Stimulated activated CD4-positive, alpha-beta T cell treated with anti-CD3 and anti-CD28 coated beads, Interleukin-2, amount 100 ng/mL, for 4 hours (primary cell): ENCODE results near the gene ATP8B4.

Source experiments
- DNase-seq: peaks from one replicate; pipeline ENCODE4 v3.0.0-alpha.2; 2020; ENCODE audit warnings: low read depth

ATP8B4 gene

DNA sequence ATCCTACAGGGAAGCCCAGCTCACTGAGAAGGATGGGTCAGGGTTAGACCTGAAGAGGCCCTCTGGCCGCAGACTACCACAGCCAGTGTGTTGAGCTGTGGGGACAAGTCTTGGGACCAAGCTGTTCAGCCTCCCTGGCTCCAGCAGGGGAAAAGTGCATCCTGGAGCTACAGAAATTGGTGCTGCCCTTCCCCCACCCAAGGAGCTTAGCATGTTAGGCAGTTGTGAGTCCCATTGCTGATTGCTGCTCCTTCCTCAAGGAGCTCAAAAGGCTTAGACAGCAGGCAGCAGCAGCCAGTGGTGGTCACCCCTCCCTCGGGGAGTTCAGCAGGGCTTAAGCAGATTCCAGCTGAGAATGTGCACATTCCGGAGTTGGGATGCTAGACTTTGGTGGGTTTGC, 165.6 kb downstream of the ATP8B4 start:
- DNase-seq, result no peak

DNA sequence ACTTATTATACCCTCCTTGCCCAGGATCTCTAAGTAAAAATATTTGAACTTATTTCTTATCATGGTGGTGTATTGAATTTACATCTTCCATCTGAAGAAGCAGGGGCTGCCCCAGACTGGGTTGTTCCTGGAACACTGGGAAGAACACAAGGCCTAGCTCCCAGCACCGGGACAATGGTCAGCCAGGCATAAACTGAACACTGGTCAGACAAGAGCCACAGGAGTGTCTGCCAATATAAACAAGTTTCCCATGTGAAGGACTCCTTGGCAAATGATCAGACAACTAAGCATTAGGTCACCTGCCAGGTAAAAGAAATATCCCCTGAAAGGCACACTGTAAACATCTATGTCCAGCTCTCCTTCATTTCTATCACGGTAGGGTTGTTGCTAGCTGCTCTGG, 172.4 kb downstream of the ATP8B4 start:
- no peak for DNase-seq

DNA sequence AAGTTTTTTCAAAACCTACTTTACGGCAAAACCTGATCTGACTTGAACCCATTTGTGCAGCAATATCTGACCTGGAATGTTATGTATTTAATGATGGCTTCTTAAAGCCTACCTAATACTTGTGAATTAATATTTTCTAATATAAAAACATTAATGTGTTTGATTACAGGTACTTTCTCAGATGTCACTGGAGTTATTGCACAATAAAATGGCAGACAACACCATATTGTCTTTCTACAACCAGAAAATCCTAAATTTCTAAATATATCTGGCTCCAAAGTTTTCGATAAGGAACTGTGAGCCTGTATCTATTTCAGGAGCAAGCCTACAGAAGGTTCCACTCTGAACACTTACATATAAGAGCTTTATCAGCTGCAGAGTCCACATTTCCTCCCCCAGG, 184.5 kb downstream of the ATP8B4 start:
- no peak for DNase-seq

DNA sequence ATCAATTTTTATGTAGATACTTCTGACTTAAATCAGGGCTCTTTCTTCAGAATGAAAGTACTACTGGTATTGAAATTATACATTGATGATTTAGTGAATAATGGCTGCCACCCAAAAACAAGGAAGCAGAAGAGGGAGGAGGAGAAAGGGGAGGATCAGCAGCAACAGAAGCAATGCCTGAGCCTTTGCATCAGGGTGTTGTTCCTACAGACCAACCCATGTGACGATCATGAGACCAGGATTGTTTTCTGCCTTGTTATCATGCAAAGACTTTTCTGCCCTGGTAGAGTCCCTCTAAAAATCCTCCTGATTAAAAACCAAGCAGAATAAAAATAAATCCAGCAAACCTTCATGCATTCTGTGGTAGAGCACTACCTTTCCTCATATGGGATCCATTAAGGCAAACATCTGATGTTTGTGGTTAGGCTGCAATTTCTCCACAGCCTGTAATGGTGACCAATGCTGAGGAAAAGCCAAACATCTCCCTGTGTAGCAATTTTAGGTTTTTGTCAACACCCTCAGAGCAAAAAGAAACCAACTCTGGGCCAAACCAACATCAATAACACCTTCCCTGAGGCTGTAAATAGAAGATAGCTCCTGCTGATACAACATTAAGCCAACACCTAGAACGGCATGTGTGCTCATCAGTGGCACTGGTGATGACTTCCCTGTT, 191.7 kb downstream of the ATP8B4 start:
- no peak for DNase-seq

DNA sequence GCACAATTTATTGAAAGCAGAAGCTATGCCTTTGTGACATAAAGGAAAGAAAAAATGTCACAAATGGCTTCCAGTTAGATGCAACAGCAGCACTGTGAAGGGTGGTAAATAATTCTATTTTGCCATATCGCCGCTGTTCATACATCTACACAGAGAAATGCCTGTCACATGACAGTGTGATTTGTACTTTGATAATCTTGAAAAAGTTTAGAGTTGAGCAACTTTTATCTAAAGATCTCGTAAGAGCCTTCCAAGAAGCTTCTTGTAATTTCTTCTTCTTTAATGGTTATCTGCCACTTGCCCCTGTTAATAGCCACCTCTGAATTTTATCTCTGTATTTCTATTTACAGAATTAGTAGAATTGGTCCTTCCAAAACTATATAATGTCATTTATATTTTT, 192.3 kb downstream of the ATP8B4 start:
- DNase-seq, result no peak

DNA sequence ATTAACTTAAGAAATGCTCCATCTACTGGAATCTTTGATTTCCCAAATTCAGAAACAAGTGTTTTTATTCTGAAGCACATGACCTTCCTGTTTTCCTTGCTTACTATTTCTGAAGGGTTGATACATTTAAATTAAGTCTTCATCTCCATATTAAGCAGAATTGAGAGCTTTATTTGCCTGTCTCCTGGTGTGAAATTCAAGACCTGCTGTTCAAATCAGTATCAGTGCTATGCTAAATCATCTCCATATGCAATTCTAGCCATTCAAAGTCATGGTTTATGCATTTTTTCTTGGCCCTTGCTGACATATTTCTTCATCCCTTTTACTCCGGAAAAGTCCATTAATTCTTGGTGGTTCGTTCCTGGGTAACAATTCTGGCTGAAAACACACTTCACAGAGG, 195.4 kb downstream of the ATP8B4 start:
- DNase-seq, result no peak

DNA sequence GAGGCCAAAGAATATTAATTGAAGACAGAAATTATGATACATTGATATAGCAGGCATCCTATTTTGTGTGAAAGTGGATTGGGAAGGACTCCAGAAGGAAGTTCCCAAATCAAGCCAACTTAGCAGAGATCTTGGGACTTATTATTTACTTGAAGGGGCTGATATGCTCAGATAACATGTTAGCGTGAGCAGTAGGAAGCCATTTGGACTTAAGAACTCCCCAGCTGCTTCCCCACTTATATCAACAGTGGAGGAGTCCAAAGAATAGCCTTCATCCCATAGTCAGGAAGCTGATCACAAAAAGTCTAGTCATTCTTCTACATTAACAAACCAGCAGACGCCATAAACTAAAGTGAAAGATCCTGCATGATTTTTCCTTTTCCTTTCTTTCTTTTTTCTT, 200.0 kb downstream of the ATP8B4 start:
- no peak for DNase-seq

DNA sequence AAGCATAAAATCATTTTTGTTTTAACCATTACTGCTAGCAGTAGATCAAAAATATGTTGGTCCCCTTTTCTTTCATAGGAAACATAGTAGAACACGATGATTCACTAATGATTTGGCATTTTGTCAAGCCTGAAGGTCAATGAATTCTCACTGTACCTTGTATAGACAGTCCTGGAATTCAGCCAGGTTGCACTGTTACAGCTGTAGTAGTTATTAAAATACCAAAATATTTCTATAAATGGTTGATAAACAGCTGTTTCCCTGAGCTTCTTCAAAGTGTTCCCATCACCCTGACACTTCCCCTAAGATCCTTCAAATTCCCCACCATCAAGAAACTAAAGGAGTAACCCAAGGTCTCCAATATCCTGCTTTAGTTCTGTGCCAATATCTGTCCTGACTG, 200.9 kb downstream of the ATP8B4 start:
- DNase-seq, result no peak

DNA sequence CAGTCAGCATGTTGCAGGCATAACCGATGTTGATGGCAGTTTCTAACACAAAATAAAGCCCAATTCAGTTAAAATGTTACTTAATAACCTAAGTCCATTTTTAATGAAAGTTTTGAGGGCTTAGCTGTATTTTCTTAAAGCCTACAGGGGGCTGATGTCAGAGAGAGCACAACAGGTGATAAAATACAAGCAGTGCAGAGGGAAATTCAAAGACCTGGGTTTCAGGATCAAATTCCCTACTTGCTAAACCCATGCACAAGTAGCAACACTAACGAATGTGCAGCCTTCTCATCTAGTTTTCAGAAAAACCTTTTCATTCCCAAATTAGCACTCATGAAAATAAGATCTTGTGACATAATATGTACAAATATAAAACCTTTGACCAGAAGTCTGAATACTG, 202.0 kb downstream of the ATP8B4 start:
- no peak for DNase-seq

DNA sequence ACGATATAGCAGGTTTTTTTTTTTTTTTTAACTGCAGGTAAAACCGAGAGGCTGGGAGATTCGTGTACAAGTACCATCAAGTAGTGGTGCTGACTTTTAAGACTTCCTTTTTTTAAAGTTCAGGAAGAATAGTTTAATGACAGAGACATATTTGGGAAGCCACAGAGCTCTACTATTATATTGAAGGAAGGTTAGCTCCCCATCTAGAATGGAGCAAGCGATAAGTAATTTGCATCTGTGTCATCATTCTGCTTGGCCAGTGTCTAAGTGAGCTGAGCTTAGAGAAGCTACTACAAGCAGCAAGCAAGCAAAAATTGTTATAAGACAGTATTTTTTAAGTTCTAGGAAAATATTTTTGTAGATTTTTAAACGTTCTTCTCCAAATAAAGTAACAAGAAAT, 203.2 kb downstream of the ATP8B4 start:
- no peak for DNase-seq

DNA sequence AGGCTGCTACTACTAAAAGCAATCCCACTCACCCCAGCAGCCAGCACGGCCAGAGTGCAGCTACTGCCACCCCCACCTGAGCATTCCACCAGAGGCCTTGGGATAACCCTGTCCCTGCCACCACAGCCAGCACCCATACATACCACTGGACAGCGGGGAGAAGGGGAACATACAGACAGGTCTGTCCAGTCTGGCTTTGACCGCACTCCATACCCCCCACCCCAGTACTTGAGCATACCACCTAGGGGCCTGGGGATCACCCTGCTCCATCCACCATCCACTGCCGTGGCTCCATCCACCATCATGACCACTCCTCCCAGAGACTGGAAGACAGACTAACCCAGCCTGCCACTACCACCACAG, 210.1 kb downstream of the ATP8B4 start:
- no peak for DNase-seq

DNA sequence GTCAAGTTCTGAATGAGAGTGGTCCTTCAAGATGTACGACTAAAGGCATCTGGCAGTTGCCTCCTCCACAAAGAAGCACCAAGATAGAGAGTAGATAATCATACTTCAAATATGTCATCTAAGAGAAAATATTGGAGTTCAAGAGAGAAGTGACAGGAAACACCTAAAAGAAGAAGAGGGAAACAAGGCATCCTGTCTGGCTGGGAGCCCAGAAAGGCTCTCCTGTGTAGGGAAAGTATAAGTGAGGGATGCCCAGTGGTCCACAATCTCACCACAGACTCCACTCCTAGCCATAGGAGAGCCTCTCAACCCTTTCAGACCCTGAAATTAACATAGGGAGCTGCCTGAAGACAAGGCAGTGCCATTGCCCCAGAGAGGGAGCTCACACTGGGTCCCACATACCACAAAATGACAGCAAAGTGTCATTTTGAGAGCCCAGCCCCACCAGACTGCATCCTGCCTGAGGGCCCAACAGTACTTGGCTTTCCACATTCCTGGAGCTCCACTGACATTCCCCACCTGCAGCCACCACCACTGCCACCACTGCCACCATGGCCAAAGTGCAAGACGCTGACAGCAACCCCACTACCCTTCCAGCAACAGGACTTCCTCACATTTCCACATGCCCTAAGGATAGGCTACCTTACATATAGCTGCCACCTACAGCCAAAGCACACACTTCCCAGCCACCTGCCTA, 210.6 kb downstream of the ATP8B4 start:
- no peak for DNase-seq

DNA sequence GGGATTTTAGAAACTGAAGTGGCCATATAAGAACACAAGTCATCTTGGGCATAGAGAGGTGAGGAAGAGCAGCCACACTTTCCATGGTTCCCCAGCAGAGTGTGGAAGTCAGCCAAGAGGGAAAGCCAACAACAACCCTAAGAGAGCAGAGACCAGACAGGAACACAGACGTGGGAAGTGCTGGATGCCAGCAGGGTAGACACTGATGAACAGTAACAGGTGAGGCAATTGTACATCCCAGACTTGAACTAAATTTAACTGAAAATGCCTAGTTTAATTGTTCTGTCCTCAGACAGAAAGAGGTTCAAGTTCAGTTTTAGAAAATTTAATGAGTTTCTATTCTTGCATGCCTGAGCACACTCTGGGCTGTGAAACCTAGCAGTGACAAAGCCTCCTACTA, 212.1 kb downstream of the ATP8B4 start:
- DNase-seq, result no peak

DNA sequence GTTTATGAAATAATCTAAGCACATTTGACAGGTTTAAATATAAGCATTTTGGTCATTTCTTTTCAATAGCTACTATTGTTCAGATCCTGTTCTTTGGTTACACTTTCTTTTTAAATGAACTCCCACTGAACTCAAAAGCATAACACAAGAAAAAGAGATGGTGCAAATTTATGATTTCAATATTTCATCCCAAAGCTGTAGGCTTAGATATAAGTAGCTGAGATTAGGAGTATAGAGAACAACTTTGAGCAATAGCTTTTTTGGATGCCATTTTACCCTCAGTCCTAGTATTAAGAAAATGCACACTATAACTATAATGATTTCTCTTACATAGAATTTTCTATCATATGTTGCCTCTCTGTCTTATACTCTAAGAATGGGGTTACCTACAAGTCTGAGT, 213.8 kb downstream of the ATP8B4 start:
- DNase-seq, result no peak

DNA sequence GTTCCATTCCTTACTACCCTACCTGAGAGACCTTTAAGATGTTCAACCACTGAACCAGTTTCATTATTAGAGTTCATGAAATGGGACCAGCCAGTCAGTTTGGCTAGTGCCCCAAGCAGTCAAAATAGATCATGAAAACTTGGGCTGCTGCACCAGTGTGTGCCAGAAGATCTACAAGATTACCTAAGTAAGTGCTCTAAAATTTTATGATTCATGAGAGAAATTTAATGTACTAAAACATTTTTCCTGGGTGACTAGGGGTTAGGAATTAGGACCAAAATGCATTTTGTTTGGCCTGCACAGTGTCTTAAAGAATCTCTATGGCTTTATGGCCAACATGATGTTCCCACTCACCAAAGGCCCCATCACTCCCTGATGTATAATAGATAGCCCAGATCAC, 214.7 kb downstream of the ATP8B4 start:
- no peak for DNase-seq

DNA sequence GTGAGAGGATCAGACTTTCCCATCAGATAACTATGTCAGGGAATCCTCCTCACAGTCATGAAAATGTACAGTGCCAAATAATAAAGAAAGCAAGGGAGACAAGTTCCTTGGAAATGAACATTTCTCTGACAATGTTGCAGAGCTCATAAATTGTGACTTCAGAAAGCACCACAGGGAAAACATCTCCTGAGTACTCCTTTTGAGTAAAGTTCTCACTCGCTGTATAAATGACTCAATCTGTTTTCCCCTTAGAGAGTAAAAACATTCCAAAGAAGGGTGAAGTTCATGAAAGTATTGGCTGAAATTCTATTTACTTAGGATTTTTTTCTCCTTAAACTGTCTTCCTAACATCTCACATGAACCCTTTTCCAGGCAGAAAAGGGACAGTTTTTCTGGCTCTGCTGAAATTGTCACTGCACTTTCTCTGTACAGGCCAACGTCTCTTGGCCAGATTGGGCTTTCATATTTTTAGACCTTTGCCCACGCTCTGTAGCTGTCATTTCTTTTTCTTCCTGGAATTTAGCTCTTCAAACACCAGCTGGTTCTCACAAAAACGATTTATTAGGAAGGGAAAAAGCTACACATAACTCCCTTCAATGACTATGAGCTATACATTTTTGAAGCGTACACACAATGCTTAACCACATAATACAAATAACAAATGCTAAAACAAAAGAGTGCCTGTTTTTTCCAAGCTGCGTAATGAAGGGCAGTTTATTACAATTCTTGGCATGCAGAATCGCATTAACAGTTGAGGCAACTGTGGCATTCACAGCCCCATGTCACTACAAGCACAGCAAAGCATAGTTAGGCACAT, 216.1 kb downstream of the ATP8B4 start:
- DNase-seq, result no peak

DNA sequence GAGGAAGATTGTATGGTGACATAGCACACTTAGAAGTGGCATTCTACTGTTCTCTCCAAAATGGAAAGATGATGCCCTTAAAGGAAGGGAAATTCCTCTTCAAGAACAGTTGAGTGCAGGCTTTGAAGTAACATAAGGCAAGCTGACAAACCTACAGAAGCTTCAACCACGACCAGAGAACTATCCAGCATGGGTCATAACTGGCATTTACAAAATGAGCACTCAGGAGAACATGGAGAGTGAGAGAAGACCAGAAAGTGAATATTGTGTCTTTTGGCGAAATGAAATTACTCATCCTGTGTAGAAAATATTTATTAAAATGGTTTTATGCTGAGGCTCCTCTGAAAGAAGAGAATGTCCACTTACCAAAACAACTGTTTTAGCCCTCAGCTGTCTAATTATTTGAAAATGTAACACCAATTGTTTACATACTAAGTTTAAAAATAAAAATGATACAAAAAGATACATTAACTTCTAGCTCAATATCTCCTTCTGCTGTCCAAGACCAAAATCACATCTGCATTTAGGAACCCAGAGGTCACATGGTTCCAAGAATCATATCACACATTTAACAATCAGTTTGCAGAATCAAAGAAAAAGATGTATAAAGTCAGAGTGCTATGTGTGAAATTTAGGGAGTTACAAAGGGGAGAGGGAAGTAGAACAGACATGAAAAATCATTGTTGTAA, 216.9 kb downstream of the ATP8B4 start:
- no peak for DNase-seq

DNA sequence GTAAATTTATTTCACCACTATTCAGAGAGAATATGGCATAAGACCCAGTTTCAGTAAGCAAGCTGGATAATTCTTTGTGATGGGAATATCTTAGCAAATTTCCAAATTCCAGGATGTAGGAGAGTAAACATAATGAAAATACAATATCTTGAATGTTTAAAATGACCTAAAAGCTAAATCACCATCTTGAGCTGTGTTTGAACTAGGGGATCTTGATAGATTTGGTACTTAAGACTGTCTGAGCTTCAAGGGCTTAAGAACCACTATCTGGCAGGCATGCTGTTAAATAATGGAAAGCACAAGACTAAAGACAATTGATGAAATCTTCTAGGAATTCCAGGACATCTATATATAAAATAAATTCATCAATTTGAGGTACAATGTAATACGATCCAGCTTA, 217.7 kb downstream of the ATP8B4 start:
- no peak for DNase-seq

DNA sequence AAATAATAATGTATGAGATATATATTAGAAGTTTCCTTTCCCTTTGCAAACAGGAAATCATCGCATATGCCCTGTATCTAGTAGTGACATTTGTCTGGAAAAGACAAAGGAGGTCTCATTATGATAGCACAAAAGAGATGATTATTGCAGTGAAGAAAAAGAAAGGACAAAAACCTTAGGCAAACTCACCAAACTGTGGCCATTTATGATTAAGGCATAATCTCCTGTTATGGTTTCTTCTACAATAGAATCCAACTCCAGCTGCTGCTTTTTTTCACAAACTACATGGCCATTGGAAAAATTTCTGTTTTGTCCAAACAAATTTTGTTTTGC, 218.2 kb downstream of the ATP8B4 start:
- no peak for DNase-seq

DNA sequence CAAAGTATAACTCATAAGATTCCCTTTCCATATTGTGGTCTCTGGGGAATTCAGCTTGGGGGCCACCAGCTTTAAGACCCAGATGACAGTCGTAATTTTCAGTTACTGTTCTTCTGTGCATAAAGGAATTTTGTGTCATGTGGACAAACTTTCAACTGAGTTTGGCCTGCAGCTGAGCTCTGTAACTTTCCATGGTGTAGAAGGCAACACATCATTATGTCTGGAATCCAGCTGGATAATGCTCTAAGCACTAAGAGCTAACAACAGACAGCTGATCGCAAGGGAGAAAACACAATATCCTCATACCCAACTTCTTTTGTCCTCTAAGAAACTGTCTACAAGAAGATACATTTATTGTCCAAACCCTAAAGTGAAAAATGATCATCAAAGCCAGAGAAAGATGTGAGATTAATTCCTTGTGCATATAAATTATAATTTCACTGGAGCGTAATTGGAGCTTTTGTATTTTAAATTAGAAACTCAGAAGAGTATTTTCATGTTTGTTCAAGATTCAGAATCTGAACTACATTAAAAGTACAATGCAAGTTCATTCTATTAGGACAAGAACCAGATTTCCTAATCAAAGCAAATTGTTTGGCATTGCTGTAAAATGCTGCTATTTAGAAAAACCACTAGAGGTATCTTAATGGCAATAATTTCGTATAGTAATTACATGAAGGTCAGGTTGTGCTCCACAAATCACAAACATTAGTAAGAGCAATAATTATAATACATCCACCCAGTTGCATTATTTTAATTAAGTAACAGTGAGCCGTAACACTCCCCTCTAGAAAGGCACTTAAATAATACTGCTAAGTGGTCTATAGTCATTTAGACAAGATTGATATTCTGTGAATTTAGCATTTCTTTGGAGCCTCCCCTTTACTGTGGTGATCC, 218.8 kb downstream of the ATP8B4 start:
- DNase-seq, result no peak

DNA sequence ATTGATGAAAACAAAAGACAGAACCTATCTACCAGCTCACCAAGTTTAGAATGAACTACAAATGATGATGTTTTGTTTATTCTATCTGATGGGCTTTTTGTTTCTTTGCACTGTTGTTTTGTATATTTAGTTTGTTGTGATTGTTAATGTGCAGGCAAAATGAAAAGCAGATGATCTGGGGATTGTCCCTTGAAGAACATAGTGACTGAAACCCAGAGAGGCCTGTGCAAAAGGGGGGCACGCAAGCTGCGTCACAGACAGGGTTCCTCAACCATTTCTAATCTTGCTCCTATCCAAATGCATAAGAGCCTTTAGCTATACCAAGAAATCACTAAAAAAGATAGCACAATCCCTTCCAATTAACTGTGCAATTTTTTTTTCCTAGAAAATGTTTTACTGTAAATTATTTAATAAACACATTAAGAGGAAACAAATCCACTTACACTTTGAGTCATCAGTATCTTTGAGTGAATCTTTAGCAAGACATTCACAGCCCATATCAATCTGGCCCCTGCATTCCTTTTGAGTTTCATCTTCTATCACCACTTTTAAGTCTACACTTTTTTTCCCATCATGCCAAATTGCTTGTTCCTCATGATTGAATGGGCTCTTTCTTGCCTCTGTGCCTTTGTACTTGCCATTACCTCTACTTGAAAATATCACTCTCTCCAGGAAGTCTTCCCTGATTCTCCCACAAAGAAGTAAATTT, 220.3 kb downstream of the ATP8B4 start:
- DNase-seq, result no peak
